HL-60 (cell line): ENCODE results near the gene TMEM121B.

Source experiments
- DNase-seq, 2 experiments: peaks; one replicate each; pipeline ENCODE4 v3.0.0-alpha.2; 2010 to 2020; ENCODE audit warnings: low read depth in 1 of 2, low spot score in 1 of 2
- H3K27ac ChIP-seq: fragments of 250-450 bp; sonication (Bioruptor Pico); replicated peaks from 2 replicates; pipeline ENCODE4 v1.5.1; 2020; ENCODE audit warnings: mild to moderate bottlenecking, moderate library complexity
- H3K27me3 ChIP-seq: fragments of 250-450 bp; sonication (Bioruptor Pico); 2 replicates; pipeline ENCODE4 v1.5.1; 2021; ENCODE audit warnings: mild to moderate bottlenecking, moderate library complexity; ENCODE audit not compliant: insufficient read depth, poor library complexity, severe bottlenecking
- H3K4me3 ChIP-seq: replicated peaks from 2 replicates; pipeline ENCODE4 v1.5.1; 2011; ENCODE audit warnings: mild to moderate bottlenecking, control low read depth, low read length; ENCODE audit not compliant: insufficient read depth
- CTCF ChIP-seq: IDR thresholded peaks from one replicate; pipeline ENCODE4 v1.5.1; 2011; ENCODE audit warnings: low read length, control low read depth, inconsistent platforms; ENCODE audit not compliant: insufficient read depth
- GABPA ChIP-seq: IDR thresholded peaks from 2 replicates; pipeline ENCODE4 v1.6.1; 2012; ENCODE audit warnings: low read depth
- POLR2AphosphoS5 ChIP-seq: IDR thresholded peaks from 2 replicates; pipeline ENCODE4 v1.6.1; 2012; ENCODE audit warnings: low read depth
- REST ChIP-seq: IDR thresholded peaks from 2 replicates; pipeline ENCODE4 v1.6.1; 2012; ENCODE audit warnings: low read depth; ENCODE audit not compliant: insufficient replicate concordance
- SPI1 ChIP-seq: IDR thresholded peaks from 2 replicates; pipeline ENCODE4 v1.6.1; 2012; ENCODE audit warnings: low read depth, mild to moderate bottlenecking, borderline replicate concordance

The TMEM121B gene

GRCh38 chr22:17077255-17077654, 43.9 kb downstream of the TMEM121B start:
- no peaks in the 10 kb centered on the region for H3K27me3 ChIP-seq
- H3K4me3 ChIP-seq, result no peak overlapping the region
- TF ChIP-seq POLR2AphosphoS5, result no peak
- no peak for TF ChIP-seq CTCF
- no peak for TF ChIP-seq SPI1
- no peak for TF ChIP-seq GABPA
- TF ChIP-seq REST, result no peak
- no peak overlapping the region for H3K27ac ChIP-seq
- no peak for DNase-seq

GRCh38 chr22:17074648-17075002, 46.5 kb downstream of the TMEM121B start:
- no peak for TF ChIP-seq GABPA
- Histone ChIP-seq H3K4me3 (no peak overlapping the region), H3K27me3 (no peaks in the 10 kb centered on the region), H3K27ac (no peak overlapping the region)
- no peak for DNase-seq

- H3K4me3 ChIP-seq, result no peak overlapping the region
Measured at GRCh38 chr22:17072877-17073276, 48.3 kb downstream of the TMEM121B start.

More at GRCh38 chr22:17072877-17073276, 48.3 kb downstream of the TMEM121B start:
- TF ChIP-seq CTCF (no peak), REST (no peak), POLR2AphosphoS5 (no peak), GABPA (no peak), SPI1 (no peak)
- H3K27me3 ChIP-seq, result no peaks in the 10 kb centered on the region
- H3K27ac ChIP-seq, result no peak overlapping the region
- DNase-seq, result no peak
